Limb (tissue), 2 donors: ENCODE measurements around the gene OR4B1.
"Not testable (repeated sequence)": the region's sequence is repeated elsewhere in the genome, so short reads cannot be mapped to it uniquely, and the experiment has no call there.

Experiments used
- DNase-seq, 2 donors: peaks; one replicate each; pipeline ENCODE4 v3.0.0-alpha.2; 2016; ENCODE audit errors: extremely low spot score in 2 of 2

Gene OR4B1, protein sequence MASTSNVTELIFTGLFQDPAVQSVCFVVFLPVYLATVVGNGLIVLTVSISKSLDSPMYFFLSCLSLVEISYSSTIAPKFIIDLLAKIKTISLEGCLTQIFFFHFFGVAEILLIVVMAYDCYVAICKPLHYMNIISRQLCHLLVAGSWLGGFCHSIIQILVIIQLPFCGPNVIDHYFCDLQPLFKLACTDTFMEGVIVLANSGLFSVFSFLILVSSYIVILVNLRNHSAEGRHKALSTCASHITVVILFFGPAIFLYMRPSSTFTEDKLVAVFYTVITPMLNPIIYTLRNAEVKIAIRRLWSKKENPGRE

DNA sequence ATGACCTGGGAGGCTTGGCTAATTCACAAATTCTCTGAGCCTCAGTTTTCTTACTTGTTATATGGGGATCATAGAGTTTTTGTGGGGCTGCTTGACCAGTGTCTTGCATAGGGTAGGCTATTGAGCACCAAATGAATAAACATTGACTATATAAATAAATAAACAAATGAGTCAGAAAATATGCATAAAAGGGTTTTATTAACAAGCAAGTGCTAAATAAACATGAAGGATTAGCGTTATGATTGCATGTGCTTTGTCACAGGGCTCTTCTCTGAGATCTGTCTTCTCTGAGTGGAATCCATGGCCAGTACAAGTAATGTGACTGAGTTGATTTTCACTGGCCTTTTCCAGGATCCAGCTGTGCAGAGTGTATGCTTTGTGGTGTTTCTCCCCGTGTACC is at the start of gene OR4B1:
TSS of gene OR4B1 (plus strand) at position 301 of the 400 bp plus-strand sequence. CDS start at position 301, 0 bp downstream.
- no peak for DNase-seq

DNA sequence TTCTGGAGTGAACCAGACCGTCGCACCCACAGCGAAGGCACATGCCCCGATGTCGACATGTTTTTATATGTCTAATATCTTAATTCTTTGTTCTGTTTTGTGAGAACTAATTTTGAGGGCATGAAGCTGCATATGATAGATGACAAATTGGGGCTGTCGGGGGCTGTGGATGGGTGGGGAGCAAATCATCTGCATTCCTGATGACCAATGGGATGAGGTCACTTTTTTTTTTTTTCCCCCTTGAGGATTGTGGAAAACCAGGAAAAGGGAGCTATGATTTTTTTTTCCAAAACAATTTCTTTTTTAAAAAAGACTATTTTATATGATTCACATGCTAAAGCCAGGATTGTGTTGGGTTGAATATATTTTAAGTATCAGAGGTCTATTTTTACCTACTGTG is 49.2 kb upstream of the OR4B1 start:
- DNase-seq, result no peak

DNA sequence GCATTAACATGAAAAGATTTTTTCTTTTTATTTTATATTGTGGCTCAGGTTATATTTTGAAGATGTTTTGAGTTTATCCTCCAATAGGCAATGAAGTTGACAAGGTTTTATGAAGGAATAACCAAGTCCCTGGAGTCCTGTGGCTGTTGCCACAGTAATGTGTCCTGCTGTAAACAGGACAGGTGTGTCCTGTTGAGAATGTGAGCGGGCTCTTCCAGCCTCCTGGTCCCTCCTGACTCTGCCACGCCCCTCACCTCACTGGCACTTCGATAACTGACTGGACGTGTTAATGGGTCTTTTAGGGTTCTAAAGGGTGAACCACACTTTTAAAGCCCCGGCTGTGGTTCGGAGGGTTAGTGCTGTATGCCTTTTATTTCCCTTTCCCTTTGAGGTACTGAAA is 47.8 kb upstream of the OR4B1 start:
- no peak for DNase-seq

DNA sequence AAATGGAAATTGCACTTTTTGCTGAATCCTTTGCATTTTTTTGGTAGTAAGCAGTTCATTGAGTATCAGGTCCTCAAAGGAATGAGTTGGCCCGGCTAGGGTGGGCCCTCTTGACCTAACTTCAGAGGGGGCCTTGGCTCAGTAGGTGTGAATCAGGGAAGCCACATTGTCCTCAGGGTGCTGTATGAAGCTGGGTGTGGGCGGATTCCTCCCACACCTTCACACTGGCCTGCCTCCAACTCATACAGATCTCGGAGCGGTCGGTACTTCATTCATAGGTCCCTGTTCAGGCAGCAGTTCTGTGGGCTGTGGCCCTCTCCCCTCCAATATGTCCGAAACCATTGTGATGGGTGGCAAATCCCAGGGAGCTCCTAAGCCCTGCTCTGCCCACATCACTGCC is 47.4 kb upstream of the OR4B1 start:
- no peak for DNase-seq

DNA sequence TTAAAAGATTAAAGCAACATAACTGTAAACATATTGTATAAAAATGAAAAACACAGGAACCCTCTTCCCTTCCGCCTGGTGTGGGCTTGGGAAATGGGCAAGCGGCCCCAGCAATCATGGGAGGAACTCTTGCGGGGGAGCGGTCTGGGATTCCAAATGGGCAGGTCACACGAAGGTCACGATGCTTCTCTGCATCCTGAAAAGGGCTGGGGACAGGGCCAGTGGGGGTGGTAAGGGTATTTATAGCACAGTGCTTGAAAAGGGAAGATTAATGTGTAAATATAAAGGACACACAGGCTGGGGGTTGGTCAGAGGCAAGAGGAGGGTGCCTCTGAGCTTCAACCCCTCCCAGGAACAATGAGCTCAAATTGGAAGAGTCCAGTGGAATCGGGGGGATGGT is 46.9 kb upstream of the OR4B1 start:
- DNase-seq, result no peak

DNA sequence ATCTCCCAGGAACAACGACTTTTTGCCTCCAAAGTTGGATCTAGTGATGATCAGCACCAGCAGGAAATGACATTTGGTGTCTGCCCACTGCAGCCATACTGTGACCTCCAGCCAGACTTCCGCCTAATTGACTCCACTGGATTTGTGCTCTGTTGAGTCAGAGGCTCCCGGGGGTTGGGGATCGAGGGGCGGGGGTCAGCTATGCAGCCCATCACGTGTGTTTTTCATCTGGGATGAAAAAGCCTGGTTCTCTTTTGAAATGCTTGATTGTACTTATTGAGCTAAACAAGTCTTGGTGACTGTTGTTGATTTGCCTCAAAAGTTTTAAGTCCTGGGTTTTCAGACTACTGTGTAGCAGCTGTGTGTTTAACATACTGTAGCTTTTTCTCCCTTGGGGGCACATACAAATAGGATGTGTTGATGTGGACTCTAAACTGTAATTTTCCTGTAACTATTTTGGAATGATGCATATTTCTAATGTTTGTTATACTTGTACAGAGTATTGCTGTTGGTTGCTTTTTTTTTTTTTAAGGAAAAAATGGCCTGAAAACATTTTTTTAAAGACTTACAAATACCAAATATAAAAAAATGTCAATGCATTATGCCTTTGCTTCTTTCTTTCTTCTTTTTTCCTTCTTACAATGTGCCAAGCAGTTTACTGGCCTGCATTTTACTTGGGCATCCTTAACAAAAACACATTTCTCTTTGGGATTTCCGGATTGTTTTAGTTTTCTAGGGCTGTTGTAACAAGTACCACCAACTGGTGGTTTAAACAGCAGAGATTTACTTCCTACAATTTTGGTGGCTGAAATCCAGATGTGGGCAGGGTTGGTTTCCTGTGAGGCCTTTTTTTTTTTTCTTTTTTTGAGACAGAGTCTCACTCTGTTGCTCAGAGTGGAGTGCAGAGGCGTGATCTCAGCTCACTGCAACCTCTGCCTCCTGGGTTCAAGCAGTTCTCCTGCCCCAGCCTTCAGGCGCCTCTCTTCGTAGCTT is 46.1 kb upstream of the OR4B1 start:
- DNase-seq, result no peak

DNA sequence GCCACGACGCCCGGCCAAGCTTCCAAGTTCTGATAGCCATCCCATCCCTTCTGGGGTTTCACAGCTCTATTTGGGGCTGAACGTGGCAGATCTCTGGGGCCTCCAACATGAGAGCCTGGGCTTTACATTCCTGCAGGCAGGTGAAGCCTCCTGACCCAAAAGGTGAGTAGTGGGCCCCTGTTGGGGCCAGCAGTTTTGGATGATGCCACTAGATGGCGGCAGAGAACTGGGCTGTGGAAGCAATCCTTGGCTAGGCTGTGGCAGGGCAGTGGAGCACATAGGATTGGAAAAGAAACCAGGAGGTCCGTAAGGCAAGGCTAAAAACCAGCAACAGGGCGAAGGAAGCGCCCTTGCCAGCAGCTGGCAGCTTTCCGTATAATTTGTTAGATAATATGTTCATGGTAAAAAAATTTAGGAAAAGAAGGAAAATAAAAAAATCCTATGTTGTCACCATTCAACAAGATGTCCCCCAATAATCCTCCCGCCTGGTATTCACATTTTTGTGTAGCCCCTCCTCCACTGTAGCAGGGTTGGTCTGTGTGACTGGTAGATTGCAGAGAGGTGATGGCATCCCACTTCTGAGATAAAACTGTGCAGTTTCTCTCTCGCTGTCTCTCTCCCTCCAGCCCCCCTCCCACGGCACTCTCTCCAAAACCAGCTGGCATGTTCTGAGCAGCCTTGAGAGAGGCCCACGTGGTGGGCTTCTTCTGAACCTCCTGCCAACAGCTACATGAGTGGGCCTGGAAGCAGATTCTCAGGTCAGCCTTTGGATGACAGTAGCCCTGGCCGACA is 43.6 kb upstream of the OR4B1 start:
- DNase-seq, result peak; percentile 51 to 75

DNA sequence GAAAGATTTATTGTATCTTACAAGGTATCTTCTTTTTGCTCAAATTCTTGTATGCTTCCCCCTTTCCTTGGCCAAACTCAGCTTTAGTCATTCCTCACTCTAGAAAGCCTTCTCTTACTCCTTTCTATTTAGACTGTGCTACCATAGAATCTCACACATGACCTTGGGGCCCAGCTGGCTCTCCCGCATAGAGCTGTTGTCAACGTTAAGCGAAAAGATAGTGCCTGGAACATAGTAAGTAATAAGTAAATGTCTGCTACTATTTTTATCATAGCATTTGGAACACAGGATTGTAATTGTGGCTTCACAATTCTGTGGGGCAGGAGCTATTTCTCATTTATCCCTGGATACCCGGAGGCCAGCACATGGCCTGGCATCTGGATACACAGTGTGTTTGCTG is 38.9 kb upstream of the OR4B1 start:
- no peak for DNase-seq

DNA sequence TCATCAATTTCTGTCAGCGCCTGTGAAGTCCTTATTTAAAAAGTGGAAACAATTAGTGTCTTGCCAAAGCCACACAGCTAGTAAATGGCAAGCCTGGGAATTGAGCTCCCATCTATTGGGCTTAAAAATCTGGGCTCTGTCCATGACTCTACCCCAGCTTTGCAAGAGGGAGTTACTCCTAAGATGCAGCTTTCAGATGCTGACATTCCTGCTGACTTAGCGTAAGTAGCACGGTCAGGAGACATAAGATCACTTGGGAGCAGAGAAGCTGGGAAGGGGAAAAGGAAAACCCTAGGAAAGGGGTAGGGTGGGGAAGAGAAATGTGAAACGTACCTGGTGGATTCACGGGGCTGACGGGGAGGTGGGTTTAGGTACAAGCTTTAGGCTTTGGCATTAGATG is 36.0 kb upstream of the OR4B1 start:
- no peak for DNase-seq

DNA sequence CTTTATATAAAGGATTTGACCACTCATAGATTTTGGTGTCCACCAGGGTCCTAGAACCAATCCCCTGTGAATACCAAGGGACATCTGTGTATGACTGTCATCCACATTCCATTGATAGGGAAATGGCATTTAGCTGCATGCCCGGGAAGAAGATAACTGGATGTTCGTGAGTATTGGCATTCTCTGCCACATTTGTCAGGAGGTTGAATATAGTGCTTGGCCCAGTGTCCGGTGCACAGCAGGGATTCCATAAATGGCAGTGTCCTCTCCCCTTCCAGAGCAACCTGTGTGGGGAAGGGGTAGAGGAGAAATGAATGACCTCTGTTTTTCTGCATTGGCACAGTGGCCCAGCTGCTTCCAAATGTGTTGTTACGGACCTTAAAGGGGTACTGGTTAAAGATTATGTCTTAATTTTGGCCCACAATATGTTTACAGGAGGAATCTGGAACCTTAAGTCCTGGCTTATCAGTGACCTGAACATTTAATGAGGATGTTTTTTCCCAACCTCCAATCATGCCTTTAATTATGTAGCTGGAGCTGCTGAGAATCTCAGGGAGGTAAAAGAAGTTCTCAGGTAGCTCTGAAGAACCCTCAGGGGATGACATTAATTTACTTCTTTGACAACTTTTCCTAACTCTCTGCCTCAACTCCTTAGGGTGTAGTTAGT is 33.6 kb upstream of the OR4B1 start:
- no peak for DNase-seq

DNA sequence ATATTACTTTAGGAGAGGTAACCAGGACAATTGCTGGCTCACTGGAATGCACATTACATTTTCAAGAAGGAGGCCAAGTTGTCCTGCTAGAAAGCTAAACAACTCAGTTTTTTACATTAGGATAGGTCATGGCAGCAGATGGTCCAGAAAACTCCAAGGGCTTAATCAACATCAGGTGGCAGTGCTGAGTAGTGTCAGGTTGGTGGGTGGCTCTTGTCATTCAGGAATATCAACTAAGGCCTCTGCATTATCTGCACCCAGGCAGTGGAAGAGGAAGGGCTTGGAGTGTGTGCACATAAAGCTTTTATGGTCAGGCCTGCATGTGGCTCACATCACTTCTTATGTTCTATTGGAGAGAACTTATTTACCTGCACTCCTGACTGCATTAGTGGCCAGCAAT is 32.2 kb upstream of the OR4B1 start:
- no peak for DNase-seq

DNA sequence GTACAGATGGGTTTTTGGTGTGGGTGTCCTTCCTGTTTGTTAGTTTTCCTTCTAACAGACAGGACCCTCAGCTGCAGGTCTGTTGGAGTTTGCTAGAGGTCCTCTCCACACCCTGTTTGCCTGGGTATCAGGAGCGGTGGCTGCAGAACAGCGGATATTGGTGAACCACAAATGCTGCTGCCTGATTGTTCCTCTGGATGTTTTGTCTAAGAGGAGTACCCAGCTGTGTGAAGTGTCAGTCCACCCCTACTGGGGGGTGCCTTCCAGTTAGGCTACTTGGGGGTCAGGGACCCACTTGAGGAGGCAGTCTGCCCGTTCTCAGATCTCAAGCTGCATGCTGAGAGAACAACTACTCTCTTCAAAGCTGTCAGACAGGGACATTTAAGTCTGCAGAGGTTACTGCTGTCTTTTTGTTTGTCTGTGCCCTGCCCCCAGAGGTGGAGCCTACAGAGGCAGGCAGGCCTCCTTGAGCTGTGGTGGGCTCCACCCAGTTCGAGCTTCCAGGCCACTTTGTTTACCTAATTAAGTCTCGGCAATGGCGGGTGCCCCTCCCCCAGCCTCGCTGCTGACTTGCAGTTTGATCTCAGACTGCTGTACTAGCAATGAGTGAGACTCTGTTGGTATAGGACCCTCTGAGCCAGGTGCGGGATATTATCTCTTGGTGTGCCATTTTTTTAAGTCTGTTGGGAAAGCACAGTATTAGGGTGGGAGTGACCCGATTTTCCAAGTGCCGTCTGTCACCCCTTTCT is 25.5 kb upstream of the OR4B1 start:
- DNase-seq, result not testable (repeated sequence)

DNA sequence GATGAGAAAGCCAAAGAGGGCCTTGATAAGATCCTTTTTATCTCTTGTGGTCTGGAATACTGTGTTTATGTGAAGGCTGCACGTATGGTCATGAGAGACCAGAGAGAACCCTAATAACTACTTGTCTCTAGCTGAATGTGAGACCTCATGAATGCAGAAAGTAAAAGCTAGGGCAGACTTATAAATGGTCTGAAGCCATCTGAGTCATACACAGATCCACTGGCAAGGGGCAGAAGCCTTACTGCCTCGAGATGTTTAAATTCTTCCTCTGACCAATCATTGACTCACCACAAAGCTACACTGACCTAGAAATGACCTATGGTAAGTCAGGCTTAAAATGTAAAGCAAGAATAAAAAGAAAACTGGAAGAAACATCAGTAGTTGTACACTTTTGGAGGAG is 22.7 kb upstream of the OR4B1 start:
- no peak for DNase-seq

DNA sequence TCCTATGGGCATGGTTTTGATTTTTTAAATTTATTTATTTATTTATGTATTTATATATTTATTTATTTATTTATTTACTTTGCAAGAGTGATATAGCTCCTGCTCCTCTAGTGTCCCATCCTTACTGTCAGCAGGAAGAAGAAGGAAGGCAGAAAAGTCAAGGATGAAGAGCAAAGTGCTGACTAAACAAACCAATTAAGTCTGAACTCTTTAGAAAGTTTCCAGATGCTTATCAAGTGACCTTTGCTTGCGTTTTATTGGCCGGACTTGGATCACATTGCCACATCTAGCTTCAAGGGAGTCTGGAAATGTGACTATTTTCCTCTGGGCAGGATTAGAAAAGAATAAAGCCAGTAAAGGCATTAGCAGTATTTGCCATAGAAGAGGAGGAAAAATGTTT is 8.7 kb upstream of the OR4B1 start:
- DNase-seq, result no peak

DNA sequence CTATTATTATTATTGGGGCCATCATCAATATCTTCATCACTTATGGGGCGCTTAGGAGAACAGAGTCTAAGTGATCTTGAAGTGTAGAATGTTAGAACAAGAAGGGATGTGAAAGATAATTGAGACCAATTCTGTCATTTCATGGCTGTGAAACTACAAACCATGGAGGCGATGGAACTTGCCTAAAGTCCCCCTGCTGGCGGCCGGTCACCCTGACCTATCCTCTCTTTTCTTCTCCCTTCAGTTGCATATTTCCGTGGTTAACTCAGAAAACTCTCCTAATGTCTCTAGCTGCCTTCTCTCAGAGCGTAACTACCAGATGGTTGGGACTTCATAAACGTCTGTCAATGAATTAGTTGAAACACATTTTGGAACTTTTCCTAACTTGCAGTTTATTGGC is 6.6 kb upstream of the OR4B1 start:
- no peak for DNase-seq

DNA sequence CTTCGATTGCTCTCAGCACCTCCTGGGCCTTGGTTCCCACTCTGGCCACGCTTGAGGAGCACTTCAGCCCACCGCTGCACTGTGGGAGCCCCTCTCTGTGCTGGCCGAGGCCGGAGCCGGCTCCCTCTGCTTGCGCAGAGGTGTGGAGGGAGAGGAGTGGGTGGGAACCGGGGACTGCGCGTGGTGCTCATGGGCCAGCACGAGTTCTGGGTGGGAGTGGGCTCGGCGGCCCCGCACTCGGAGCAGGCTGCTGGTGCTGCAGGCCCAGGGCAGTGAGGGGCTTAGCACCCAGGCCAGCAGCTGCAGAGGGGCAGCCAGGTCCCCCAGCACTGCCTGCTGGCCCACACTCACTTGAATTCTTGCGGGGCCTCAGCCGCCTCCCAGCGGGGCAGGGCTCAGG is 12.2 kb downstream of the OR4B1 start:
- DNase-seq, result no peak

DNA sequence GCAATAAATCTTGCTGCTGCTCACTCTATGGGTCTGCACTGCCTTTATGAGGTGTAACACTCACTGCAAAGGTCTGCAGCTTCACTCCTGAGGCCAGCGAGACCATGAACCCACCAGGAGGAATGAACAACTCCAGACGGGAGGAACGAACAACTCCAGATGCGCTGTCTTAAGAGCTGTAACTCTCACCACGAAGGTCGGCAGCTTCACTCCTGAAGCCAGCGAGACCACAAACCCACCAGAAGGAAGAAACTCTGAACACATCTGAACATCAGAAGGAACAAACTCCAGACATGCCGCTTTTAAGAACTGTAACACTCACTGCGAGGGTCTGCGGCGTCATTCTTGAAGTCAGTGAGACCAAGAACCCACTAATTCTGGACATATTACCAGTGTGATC is 13.4 kb downstream of the OR4B1 start:
- not testable (repeated sequence) for DNase-seq

DNA sequence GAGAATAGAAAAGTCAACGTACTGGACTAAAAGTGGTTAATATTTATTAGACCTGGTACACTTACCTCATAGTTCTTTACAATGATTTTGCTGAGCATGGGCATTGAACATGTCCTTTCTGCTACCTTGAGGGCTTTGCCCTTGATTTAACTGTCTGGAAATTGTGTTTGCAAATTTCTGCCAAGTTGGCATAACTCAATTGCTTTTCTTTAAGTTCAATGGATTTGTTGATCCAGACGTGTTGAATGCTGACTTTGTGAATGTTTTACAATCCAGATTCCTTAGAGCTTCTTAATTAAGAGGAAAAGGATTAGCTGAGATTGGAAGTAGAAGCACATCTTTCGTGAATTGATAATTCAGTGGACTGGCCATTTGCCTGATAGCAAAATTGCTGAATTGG is 21.1 kb downstream of the OR4B1 start:
- no peak for DNase-seq

DNA sequence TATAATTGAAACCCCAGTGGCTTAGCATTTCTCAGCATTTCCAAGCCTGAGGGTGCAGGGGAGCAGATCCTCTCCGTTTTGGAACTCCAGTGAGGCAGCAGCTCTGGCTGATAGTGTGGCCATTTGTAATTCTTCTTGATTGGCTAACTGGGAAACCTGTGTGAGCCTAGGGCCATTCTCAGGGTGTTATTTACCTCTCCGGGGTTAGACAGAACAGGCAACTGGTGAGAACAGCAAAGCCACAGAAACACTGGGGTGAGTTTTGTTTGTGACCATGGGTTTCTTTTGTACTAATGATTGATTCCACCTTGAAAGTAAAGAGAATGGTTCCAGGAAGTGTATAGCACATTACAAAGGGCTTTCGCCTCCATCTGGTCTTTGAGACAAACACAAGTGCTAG is 25.9 kb downstream of the OR4B1 start:
- DNase-seq, result no peak

DNA sequence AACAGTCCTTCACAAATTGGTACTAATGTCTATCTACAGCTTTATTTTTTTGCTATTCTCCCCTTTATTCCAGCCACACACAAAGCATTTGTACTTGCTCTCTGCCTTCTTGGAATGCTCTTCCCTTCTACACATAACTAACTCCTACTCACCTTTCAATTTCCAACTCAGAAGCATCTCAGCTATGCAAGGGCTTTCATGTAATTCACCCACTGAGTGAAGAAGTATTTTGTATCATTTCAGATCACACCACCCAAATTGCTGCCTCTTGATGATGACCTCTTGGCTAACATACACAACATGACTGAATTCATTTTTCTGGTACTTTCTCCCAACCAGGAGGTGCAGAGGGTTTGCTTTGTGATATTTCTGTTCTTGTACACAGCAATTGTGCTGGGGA is 28.2 kb downstream of the OR4B1 start, which contains the start of gene OR4X2:
TSS of gene OR4X2 (plus strand) at position 301 of the 400 bp plus-strand sequence. CDS start at position 301, 0 bp downstream.
- DNase-seq, result no peak
